Esophagus squamous epithelium (tissue), 4 donors: Measurements from ENCODE around the gene TBCD.

Source experiments
- CTCF ChIP-seq, 6 experiments: fragments of 450-650 bp in 4 of 6; fragments of 200-600 bp in 2 of 6; sonication (generic) in 2 of 6; IDR thresholded peaks; one replicate each; pipeline ENCODE4 v1.5.1; 2016 to 2019; ENCODE audit warnings: antibody characterized with exemption in 6 of 6, mild to moderate bottlenecking in 4 of 6, moderate library complexity in 4 of 6
- POLR2A ChIP-seq, 4 donors: fragments of 450-650 bp; IDR thresholded peaks; one replicate each; pipeline ENCODE4 v1.6.1; 2017; ENCODE audit warnings: antibody characterized with exemption in 4 of 4, mild to moderate bottlenecking in 4 of 4, moderate library complexity in 3 of 4

GRCh38 chr17:82957961-82958561 lies 206.2 kb downstream of the TBCD start:
- no peak for TF ChIP-seq POLR2A (IDR thresholded peaks at IDR 0.05)
- no peak for TF ChIP-seq CTCF (IDR thresholded peaks at IDR 0.05)
